Thyroid gland (tissue), 4 donors: ENCODE results near the gene BLOC1S6.

Experiments
- CTCF ChIP-seq, 6 experiments: fragments of 200-600 bp in 3 of 6; fragments of 450-650 bp in 3 of 6; sonication (generic) in 3 of 6; IDR thresholded peaks; one replicate each; pipeline ENCODE4 v1.5.1; 2016 to 2019; ENCODE audit warnings: antibody characterized with exemption in 6 of 6, mild to moderate bottlenecking in 2 of 6, inconsistent platforms in 1 of 6, moderate library complexity in 1 of 6
- POLR2A ChIP-seq, 2 donors: fragments of 450-650 bp; IDR thresholded peaks; one replicate each; pipeline ENCODE4 v1.6.1; 2017; ENCODE audit warnings: antibody characterized with exemption in 2 of 2, mild to moderate bottlenecking in 2 of 2, moderate library complexity in 1 of 2

GRCh38 chr15:45654749-45655148 lies 67.6 kb downstream of the BLOC1S6 start:
- TF ChIP-seq CTCF (IDR thresholded peaks at IDR 0.05) (no peak), POLR2A (IDR thresholded peaks at IDR 0.05) (no peak)
